ENCODE results near the gene ARID3C.
A peak's percentile ranks its signal among the peaks of the same experiment; 100 is the strongest.
"Not testable (repeated sequence)": the region's sequence is repeated elsewhere in the genome, so short reads cannot be mapped to it uniquely, and the experiment has no call there.

Gene ARID3C

DNA sequence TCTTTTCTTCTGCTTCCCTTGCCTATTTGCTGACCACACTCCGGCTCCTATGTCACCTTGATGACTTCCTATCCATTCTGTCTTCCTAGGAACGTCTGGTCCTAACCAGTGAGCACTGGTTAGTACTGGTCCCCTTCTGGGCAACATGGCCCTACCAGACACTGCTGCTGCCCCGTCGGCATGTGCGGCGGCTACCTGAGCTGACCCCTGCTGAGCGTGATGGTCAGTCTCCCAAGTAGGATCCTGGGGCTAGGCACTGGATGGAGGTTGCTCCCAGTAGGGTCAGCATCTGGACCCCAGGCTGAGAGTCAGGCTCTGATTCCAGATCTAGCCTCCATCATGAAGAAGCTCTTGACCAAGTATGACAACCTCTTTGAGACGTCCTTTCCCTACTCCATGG, 19.8 kb upstream of the ARID3C start:
- Histone ChIP-seq H3K27me3 (ENCODE audit: control insufficient read depth, insufficient read depth, low read length) (no peaks in the 10 kb centered on the region), H3K9ac (ENCODE audit: low read length) (no peak overlapping the region), H3K4me3 (ENCODE audit: low read length) (no peak overlapping the region), H3K36me3 (ENCODE audit: control insufficient read depth, insufficient read depth, low read length) (peaks cover 11% of the 10 kb centered on the region), H3K4me1 (ENCODE audit: control insufficient read depth, insufficient read depth, low read length) (peaks cover 47% of the 10 kb centered on the region), H3K9me3 (ENCODE audit: control insufficient read depth, low read length) (no peaks in the 10 kb centered on the region)

DNA sequence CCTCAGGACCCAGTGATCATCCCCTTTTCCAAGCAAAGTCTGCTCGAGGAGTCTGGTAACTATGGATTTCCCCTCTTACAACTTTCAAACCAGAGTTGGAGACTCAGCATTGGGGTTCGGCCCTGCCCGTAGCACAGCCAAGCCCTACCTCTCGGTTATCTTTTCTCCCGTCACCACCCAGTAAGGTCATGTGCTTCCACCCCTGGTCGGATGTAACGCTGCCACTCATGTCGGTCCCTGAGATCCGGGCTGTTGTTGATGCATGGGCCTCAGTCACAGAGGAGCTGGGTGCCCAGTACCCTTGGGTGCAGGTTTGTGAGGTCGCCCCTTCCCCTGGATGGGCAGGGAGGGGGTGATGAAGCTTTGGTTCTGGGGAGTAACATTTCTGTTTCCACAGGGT, 18.8 kb upstream of the ARID3C start:
- H3K27me3 ChIP-seq (ENCODE audit: control insufficient read depth, insufficient read depth, low read length), result no peaks in the 10 kb centered on the region
- H3K4me1 ChIP-seq (ENCODE audit: control insufficient read depth, insufficient read depth, low read length), result peaks cover 39% of the 10 kb centered on the region
- peak overlapping the region; percentile 94 for H3K4me3 ChIP-seq (ENCODE audit: low read length)
- peaks cover 11% of the 10 kb centered on the region for H3K36me3 ChIP-seq (ENCODE audit: control insufficient read depth, insufficient read depth, low read length)
- H3K9me3 ChIP-seq (ENCODE audit: control insufficient read depth, low read length), result no peaks in the 10 kb centered on the region
- H3K9ac ChIP-seq (ENCODE audit: low read length), result peak overlapping the region; percentile 73

DNA sequence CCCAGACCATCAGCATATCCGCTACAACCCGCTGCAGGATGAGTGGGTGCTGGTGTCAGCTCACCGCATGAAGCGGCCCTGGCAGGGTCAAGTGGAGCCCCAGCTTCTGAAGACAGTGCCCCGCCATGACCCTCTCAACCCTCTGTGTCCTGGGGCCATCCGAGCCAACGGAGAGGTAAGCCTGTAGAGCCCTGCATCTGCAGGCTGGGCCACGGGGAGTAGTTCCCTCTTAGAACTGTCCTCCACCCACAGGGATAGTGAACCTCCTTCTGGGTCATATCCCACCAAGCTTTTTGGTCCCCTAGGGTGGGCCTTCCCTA, 18.2 kb upstream of the ARID3C start:
- Histone ChIP-seq H3K9ac (ENCODE audit: low read length) (peak overlapping the region; percentile 73), H3K27me3 (ENCODE audit: control insufficient read depth, insufficient read depth, low read length) (no peaks in the 10 kb centered on the region), H3K9me3 (ENCODE audit: control insufficient read depth, low read length) (no peaks in the 10 kb centered on the region), H3K4me1 (ENCODE audit: control insufficient read depth, insufficient read depth, low read length) (peaks cover 33% of the 10 kb centered on the region), H3K4me3 (ENCODE audit: low read length) (peak overlapping the region; percentile 94), H3K36me3 (ENCODE audit: control insufficient read depth, insufficient read depth, low read length) (peaks cover 11% of the 10 kb centered on the region)

DNA sequence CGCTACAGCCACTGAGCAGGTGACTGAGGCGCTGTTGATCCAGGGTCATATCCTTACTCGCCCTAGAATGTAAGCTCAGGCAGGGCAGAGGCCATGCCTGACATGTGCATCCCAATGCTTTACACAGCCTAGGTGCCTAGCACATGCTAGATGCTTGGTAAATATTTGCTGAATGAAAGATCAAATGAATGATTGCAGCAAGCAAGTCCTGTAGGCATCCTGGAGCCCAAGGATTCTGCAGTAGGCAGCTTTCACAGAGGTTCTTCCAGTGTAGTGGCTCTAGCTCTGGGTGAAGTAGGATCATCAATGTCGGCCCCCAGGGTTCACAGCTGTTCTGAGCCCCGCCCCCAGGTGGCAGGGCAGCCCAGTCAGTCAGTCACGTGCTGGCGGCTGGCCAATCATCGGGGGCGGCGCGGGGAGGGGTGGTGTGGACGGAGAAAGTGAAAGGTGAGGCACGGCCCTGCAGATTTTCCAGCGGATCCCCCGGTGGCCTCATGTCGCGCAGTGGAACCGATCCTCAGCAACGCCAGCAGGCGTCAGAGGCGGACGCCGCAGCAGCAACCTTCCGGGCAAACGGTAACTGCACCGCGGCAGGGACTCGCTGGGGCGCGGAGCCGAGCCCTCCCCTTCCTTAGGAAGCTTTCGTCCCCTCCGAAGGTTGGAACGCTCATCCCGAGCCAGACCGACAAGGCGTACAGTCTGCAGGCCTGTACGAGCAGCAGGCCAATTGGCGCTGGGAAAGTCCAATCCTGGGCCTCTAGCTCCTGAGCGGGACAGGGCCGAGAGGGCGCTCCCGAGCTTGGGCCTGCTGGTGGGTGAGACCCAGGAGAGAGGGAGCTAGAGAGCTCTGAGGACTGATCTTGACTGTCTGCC, 17.6 kb upstream of the ARID3C start, which contains the start of gene GALT:
TSS of gene GALT (plus strand) at position 465 of the 873 bp plus-strand sequence. CDS start at position 495, 30 bp downstream.
- peaks cover 27% of the 10 kb centered on the region for H3K4me1 ChIP-seq (ENCODE audit: control insufficient read depth, insufficient read depth, low read length)
- H3K4me3 ChIP-seq (ENCODE audit: low read length), result peak within 1 kb of the TSS; percentile 94
- H3K27me3 ChIP-seq (ENCODE audit: control insufficient read depth, insufficient read depth, low read length), result no peaks in the 10 kb centered on the region
- H3K36me3 ChIP-seq (ENCODE audit: control insufficient read depth, insufficient read depth, low read length), result peaks cover 11% of the 10 kb centered on the region
- H3K9me3 ChIP-seq (ENCODE audit: control insufficient read depth, low read length), result no peaks in the 10 kb centered on the region
- peak within 1 kb of the TSS; percentile 73 for H3K9ac ChIP-seq (ENCODE audit: low read length)

DNA sequence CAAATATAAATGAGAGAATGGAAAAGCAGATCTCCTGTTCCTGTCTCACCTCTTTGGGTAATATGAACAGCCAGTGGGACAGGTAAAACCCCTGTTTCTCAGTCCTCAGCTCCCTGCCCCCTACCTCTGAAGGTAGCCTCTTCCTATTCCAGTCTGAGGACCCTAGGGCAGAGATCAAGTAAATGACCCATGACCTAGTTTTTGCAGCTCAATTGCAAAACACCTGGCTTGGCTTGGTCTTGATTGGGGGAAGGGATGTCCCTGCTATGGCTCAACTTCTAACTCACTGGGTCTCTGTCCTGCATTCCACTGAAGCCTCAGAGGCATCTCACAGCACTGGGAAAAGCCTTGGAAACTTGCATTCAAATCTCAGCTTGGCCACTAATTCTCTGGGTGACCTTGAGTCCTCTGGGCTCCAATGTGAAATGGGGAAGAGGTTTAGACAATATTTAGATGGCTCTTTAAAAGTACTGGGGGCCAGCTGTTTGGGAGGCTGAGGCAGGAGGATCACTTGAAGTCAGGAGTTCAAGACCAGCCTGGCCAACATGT, 16.0 kb upstream of the ARID3C start:
- H3K4me1 ChIP-seq (ENCODE audit: control insufficient read depth, insufficient read depth, low read length), result peaks cover 21% of the 10 kb centered on the region
- H3K27me3 ChIP-seq (ENCODE audit: control insufficient read depth, insufficient read depth, low read length), result no peaks in the 10 kb centered on the region
- H3K36me3 ChIP-seq (ENCODE audit: control insufficient read depth, insufficient read depth, low read length), result peaks cover 11% of the 10 kb centered on the region
- no peak overlapping the region for H3K4me3 ChIP-seq (ENCODE audit: low read length)
- H3K9me3 ChIP-seq (ENCODE audit: control insufficient read depth, low read length), result no peaks in the 10 kb centered on the region
- H3K9ac ChIP-seq (ENCODE audit: low read length), result no peak overlapping the region

DNA sequence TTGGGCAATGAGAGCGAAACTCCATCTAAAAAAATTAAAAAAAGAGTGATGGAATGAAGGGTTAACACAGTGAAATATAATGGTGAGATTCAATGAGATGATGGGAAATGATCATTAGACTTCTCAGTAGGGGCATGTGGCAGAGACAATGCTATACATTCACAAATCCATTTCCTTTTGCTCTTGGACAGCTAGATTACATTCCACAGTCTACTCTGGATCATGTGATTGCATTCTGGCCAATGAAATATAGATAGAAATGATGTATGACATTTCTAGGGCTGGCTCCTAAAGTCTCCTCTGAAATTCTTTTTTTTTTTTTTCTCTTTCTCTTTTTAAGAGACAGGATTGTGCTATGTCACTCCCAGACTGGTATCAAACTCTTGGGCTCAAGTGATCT, 13.8 kb upstream of the ARID3C start:
- Histone ChIP-seq H3K9me3 (ENCODE audit: control insufficient read depth, low read length) (no peaks in the 10 kb centered on the region), H3K4me1 (ENCODE audit: control insufficient read depth, insufficient read depth, low read length) (peaks cover 24% of the 10 kb centered on the region), H3K36me3 (ENCODE audit: control insufficient read depth, insufficient read depth, low read length) (no peaks in the 10 kb centered on the region), H3K27me3 (ENCODE audit: control insufficient read depth, insufficient read depth, low read length) (no peaks in the 10 kb centered on the region), H3K4me3 (ENCODE audit: low read length) (no peak overlapping the region), H3K9ac (ENCODE audit: low read length) (no peak overlapping the region)

DNA sequence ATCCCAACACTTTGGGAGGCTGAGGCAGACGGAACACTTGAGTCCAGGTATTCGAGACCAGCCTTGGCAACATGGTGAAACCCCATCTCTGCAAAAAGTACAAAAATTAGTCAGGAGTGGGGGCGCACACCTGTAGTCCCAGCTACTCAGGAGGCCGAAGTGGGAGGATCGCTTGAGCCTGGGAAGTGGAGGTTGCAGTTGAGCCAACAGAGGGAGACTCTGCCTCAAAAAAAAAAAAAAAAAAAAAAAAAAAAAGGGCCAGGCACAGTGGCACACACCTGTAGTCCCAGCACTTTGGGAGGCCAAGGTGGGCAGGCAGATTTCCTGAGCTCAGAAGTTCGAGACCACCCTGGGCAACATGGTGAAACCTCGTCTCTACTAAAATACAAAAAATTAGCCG, 10.5 kb upstream of the ARID3C start:
- peaks cover 26% of the 10 kb centered on the region for H3K4me1 ChIP-seq (ENCODE audit: control insufficient read depth, insufficient read depth, low read length)
- H3K9ac ChIP-seq (ENCODE audit: low read length); H3K36me3 ChIP-seq (ENCODE audit: control insufficient read depth, insufficient read depth, low read length); H3K27me3 ChIP-seq (ENCODE audit: control insufficient read depth, insufficient read depth, low read length); H3K4me3 ChIP-seq (ENCODE audit: low read length); H3K9me3 ChIP-seq (ENCODE audit: control insufficient read depth, low read length): not testable (repeated sequence)

DNA sequence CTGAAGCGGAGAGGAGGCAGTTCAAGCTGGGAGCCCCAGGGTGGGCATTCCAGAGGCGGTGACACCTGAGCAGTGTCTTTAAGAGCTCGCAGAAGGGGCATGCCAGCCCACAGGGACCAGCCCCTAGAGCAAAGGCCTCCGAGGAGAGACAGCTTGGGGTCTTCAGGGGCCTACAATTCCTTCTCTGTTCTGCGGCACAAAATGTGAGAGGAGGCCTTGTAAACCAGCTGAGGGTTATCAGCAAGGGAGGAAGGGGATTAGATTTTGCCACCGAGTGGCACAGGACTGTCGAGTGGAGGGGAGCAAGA, 9.2 kb upstream of the ARID3C start:
- Histone ChIP-seq H3K4me3 (ENCODE audit: low read length) (peak overlapping the region; percentile 89), H3K27me3 (ENCODE audit: control insufficient read depth, insufficient read depth, low read length) (no peaks in the 10 kb centered on the region), H3K4me1 (ENCODE audit: control insufficient read depth, insufficient read depth, low read length) (peaks cover 26% of the 10 kb centered on the region), H3K9ac (ENCODE audit: low read length) (peak overlapping the region; percentile 99), H3K9me3 (ENCODE audit: control insufficient read depth, low read length) (no peaks in the 10 kb centered on the region), H3K36me3 (ENCODE audit: control insufficient read depth, insufficient read depth, low read length) (no peaks in the 10 kb centered on the region)

DNA sequence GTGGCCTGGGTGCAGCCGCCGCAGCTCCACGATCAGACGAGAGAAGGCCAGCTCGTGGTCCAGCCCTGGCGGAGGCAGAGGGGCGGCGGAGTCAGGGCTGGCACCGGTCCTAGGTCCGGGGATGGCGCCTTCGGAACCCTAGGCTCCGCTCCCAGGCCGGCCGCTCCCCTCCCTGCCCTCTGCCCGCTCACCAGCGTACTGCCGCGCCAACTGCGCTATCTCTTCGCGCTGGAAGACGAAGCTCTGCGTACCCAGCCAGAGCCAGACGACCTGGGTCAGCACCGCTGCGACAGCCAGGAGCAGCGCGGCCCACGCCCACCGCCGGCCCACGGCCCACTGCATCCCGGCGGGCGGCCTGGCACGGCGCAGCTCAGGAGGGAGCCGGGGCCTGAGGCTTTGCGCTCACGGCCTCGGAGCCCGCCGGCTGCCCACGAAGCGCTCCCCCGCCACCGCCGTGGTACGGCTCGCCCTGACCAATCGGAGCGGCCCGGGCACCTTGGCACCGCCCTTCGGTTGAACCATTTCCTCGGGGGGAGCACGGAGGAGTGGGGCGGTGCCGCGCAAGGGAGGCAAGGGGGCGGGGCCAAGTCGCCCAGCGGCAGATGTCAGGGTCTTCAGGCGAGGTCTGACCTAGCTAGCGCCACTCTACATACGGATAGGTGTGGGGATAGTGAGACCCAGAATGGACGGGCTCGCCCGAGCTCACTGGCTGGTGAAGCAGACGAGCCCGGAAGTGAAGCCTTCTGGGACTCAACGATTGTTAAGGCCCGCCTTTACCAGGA, 8.7 kb upstream of the ARID3C start, which contains the start of gene SIGMAR1:
TSS of gene SIGMAR1 (minus strand) at position 432 of the 782 bp plus-strand sequence. CDS start at position 342, 90 bp downstream.
- peak within 1 kb of the TSS; percentile 99 for H3K9ac ChIP-seq (ENCODE audit: low read length)
- peaks cover 26% of the 10 kb centered on the region for H3K4me1 ChIP-seq (ENCODE audit: control insufficient read depth, insufficient read depth, low read length)
- no peaks in the 10 kb centered on the region for H3K36me3 ChIP-seq (ENCODE audit: control insufficient read depth, insufficient read depth, low read length)

DNA sequence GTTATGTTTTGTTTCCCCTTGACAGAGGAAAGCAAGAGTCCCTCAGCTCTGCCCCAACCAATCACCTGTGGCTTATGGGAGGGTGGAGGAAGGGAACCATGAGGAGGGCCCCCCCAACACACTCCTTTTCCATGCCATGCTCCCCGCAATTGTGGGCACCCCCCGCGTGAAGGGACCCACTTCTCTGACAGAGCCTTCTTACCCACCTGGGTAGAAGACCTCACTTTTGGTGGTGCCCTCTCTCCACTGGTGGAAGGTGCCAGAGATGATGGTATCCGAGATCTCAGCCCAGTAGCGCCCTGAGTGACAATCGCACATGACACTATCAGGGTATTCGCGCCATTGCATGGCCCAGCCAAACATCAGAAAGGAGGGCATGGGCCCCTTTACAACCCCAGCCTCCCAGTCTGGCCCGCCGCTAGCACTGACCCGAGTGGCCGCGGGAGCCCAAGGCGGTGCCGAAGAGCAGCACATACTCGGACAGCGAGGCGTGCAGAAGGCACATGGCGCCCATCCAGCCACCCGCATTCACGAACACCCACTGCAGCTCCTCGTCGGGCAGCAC, 8.0 kb upstream of the ARID3C start:
- peak overlapping the region; percentile 89 for H3K4me3 ChIP-seq (ENCODE audit: low read length)
- peak overlapping the region; percentile 99 for H3K9ac ChIP-seq (ENCODE audit: low read length)
- peaks cover 4% of the 10 kb centered on the region for H3K27me3 ChIP-seq (ENCODE audit: control insufficient read depth, insufficient read depth, low read length)
- H3K36me3 ChIP-seq (ENCODE audit: control insufficient read depth, insufficient read depth, low read length), result no peaks in the 10 kb centered on the region
- peaks cover 26% of the 10 kb centered on the region for H3K4me1 ChIP-seq (ENCODE audit: control insufficient read depth, insufficient read depth, low read length)
- no peaks in the 10 kb centered on the region for H3K9me3 ChIP-seq (ENCODE audit: control insufficient read depth, low read length)

More for the DNA sequence above, 8.7 kb upstream of the ARID3C start, which contains the start of gene SIGMAR1:
- Histone ChIP-seq H3K4me3 (ENCODE audit: low read length) (peak within 1 kb of the TSS; percentile 89), H3K27me3 (ENCODE audit: control insufficient read depth, insufficient read depth, low read length) (no peaks in the 10 kb centered on the region), H3K9me3 (ENCODE audit: control insufficient read depth, low read length) (no peaks in the 10 kb centered on the region)

DNA sequence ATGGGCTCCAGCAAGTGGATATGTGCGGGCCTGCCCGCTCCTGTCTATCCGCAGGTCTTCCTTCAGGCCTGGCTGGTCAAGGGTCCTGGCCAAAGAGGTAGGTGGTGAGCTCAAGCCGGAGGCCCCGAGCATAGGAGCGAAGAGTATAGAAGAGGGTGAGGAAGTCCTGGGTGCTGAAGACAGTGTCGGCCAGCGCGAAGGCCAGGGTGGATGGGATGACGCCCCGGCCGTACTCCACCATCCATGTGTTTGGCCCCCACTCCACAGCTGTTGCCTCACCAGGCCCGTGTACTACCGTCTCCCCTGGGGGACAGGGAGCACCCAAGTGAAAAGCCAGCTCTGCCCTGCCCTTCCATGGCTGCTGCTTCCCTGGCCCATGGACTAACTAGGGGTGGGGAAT, 6.7 kb upstream of the ARID3C start:
- Histone ChIP-seq H3K4me3 (ENCODE audit: low read length) (no peak overlapping the region), H3K36me3 (ENCODE audit: control insufficient read depth, insufficient read depth, low read length) (no peaks in the 10 kb centered on the region), H3K27me3 (ENCODE audit: control insufficient read depth, insufficient read depth, low read length) (peaks cover 10% of the 10 kb centered on the region), H3K9ac (ENCODE audit: low read length) (no peak overlapping the region), H3K9me3 (ENCODE audit: control insufficient read depth, low read length) (no peaks in the 10 kb centered on the region), H3K4me1 (ENCODE audit: control insufficient read depth, insufficient read depth, low read length) (peaks cover 33% of the 10 kb centered on the region)
